Fibroblast of the aortic adventitia (primary cell): ENCODE results near the gene ZFP92. TPM values are rescaled to one million over a fixed set of nuclear protein-coding genes. Genes with fewer than 3 reads are reported as not detected.

Experiments
- DNase-seq: peaks from one replicate; pipeline ENCODE4 v3.0.0-alpha.2; 2010; ENCODE audit warnings: low read depth
- H3K4me3 ChIP-seq: 2 replicates; pipeline ENCODE4 v1.5.1; 2011; ENCODE audit warnings: low read depth, mild to moderate bottlenecking, control low read depth, low read length, moderate library complexity
- total RNA-seq: library from RNA; depleted of rRNA; stranded (reverse); fragments of >200 nt; gene quantifications from 2 replicates; pipeline ENCODE4 v1.2.3, GENCODE V29; 2012; ENCODE audit warnings: low replicate concordance
- TF ChIP-seq, protein P1 (sequence below): IDR thresholded peaks from 2 replicates; pipeline ENCODE4 v1.5.1; 2011; ENCODE audit warnings: mild to moderate bottlenecking, low read length, control low read depth, inconsistent platforms; ENCODE audit not compliant: insufficient read depth

ZFP92 gene
- total RNA-seq, 1 donor = not detected

DNA sequence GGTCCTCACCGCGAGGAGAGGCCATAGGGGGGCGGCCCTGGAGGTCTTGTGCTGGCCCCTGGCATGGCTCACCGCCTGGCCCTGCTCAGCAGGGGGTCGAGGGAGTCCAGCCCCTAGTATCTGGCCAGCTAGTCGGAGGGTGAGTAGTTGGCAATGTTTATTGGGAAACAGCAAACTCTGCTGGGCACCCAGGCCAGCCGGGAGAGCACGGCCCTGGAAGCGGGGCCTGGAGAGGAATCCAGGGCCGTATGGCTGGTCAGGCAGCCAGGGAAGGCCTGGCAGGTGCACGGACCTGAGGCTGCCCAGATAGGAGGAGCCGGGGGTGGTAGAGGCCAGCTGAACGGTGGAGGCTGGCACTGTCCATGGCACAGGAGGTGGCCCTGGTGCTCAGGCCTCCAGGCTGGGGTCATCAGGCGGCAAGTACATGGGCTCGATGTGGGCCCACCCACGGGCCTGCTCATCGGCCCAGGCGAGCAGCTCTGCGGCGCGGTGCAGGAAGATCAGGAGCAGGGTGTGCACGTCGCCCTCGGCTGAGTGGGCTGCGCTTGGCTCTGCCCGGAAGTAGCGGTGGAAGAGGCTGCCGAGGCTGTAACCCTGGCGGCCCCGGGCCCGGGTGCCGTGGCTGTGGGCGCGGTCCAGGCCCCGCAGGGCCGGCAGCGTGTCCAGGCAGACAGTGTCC, 33.2 kb downstream of the ZFP92 start:
- no peak overlapping the region for H3K4me3 ChIP-seq
- TF ChIP-seq, protein P1, sequence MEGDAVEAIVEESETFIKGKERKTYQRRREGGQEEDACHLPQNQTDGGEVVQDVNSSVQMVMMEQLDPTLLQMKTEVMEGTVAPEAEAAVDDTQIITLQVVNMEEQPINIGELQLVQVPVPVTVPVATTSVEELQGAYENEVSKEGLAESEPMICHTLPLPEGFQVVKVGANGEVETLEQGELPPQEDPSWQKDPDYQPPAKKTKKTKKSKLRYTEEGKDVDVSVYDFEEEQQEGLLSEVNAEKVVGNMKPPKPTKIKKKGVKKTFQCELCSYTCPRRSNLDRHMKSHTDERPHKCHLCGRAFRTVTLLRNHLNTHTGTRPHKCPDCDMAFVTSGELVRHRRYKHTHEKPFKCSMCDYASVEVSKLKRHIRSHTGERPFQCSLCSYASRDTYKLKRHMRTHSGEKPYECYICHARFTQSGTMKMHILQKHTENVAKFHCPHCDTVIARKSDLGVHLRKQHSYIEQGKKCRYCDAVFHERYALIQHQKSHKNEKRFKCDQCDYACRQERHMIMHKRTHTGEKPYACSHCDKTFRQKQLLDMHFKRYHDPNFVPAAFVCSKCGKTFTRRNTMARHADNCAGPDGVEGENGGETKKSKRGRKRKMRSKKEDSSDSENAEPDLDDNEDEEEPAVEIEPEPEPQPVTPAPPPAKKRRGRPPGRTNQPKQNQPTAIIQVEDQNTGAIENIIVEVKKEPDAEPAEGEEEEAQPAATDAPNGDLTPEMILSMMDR = no peak
- no peak for DNase-seq

DNA sequence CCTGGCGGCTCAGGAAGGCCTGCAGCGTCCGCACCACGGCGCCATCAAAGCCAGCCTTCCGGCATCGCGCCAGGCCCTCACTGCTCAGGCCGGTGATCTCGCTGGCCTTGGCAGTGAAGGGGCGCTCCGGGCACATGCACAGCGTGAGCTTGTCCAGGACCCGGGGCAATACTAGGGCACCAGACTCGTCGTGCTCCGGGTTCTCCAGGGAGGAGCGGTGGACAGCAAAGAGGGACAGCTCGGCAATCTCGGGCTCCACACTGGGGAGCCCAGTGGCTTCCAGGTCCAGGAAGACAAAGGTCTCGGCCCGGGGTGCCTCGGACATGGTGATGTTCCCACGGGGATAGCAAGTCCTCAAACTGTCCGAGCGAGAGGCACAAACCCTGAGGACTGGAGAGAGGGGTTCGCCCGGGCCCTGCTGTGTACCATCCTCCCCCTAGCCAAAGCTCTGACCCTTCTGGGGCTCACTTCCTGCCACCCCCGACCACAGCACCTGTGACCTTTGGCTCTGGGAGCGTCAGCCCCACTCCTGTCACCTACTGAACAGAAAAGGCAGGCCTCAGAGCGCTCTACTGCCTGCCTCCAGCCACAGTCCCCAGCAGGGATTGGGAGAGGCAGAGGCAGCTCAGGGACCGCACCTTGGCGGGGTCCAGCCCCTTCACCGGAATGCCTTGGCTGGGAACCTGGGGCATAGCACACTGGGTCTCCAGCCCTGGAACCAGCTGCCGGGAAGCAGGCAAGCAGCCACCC, 34.0 kb downstream of the ZFP92 start:
- DNase-seq = no peak
- no peak overlapping the region for H3K4me3 ChIP-seq
- TF ChIP-seq, protein P1 = no peak

DNA sequence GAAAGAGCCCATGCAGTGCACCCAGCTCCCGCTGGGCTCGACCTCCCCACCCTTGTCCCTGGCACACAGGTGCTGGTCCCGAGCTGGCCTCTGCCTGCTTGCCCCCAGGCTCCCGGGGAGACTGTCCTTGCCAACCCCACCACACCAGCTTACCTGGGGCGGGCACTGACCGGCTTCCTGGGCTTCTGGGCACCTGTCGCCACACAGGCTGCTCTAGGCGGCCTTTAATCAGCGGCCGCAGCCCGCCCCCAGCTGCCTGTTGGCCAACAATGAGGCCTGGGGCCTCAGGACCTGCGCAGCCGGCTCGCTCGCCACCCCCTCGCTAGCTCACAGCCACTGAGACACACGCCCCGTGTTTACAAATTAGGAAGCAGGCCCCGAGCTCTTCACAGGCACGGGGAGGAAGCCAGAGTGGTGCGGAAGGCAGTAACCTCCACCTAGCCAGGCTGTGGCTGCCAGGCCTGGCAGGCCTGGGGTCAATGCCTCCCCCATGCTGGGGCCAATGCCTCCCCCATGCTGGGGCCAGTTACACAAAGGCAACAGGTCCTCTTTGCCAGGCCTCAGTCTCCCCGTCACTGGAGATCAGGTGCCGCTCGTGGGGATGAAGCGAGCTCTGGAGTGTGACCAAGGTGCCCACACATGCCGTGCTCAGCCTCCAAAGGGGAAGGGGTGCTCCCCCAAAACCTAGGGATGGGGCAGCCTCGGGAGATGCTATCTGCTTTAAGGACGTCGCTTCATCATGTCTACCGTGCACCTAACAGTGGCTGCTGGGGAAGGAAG, 34.8 kb downstream of the ZFP92 start, which contains the start of gene TREX2:
Gene TREX2 (minus strand): TSS at position 201 of the 780 bp plus-strand sequence. CDS start 626 bp downstream, outside the sequence.
- H3K4me3 ChIP-seq = no peak within 1 kb of the TSS
- no peak for DNase-seq
- TF ChIP-seq, protein P1 = no peak

DNA sequence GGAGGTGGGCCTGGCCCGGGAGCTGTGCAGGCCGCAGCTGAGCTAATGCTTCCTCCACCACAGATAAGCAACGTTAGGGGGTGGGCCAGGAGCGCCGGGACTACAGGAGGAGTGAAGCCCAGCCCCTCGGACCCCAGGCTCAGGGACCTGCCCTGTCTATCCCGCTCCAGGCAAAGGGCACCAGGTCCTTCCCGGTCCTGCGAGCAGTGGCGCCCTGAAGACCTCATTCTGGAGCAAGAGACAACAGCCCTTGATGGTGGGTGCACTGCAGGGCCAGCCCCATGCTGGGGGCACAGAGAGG, 35.3 kb downstream of the ZFP92 start:
- no peak for DNase-seq
- TF ChIP-seq, protein P1 = no peak
- no peak overlapping the region for H3K4me3 ChIP-seq

DNA sequence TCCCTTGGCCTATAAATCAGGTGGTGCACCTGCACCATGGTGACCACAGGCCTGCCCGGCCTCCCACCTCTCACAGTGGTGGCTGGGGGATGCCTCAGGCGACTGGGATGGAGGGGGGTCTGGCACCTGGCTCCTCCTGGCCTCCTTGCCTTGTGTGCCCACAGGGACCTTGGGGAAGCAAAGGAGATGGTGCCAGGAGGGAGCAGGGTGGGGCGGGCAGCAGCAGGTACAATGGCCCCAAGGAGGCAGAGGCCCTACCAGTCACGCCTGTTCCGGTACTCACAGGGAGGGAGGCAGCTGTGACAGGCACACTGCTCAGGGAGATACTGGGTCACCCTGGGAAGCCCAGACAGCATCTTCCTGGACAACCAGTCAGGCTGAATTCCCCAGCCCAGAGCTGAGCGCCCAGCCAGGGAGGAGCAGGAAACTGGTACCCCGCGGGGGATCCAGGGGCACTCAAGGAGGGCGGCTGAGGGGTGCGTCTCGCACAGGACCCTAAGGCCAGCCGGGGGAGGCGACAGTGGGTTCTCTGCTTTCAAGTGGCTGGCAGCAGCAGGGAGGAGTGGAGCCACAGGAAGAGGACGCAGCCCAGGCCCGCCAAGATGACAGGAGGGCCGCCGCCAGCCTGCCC, 35.8 kb downstream of the ZFP92 start:
- no peak for DNase-seq
- TF ChIP-seq, protein P1 = no peak
- H3K4me3 ChIP-seq = no peak overlapping the region

DNA sequence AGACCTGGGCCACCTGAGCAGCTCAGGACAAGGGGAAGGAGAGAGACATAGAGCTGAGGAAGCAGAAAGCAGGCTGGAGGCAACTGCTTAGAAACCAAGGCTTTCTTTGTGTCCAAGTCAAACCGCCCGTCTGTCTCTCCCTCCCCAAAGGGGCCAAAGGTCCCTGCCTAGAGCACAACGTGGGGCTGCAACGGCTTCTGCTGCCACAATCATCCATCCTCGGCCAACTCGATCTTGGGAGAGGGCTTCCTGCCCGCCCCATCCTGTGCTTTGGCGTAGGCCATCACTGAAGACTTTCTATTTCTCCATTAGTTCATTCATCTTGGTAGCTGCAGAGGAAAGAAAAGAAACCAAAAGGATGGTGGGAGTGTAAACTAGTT, 36.3 kb downstream of the ZFP92 start:
- TF ChIP-seq, protein P1 = no peak
- no peak for DNase-seq
- no peak overlapping the region for H3K4me3 ChIP-seq
